Activated T-helper 1 cell treated with anti-CD3 and anti-CD28 coated beads, Interleukin-12 subunit alpha, Interleukin-12 subunit beta, Interleukin-2, Interleukin-4 antibody, amounts not matched to agents 30 ng/mL and 10 ng/mL and 1 ng/mL, durations not matched to agents 14 hours and 24 hours and 36 hours (primary cell): ENCODE data around the gene CSPG4. TPM values are rescaled to one million over a fixed set of nuclear protein-coding genes. Genes with fewer than 3 reads are reported as not detected.

Experiments
- DNase-seq: peaks from one replicate; pipeline ENCODE4 v3.0.0; 2021; ENCODE audit warnings: low spot score
- H3K27ac Mint-ChIP-seq: one replicate; pipeline ENCODE4 v1.8.0; 2021; ENCODE audit warnings: mild to moderate bottlenecking, mixed read lengths
- H3K27me3 Mint-ChIP-seq: one replicate; pipeline ENCODE4 v1.8.0; 2022; ENCODE audit warnings: mild to moderate bottlenecking, moderate library complexity, mixed read lengths; ENCODE audit not compliant: insufficient read depth
- H3K36me3 Mint-ChIP-seq: one replicate; pipeline ENCODE4 v1.8.0; 2021; ENCODE audit warnings: low read depth, mixed read lengths
- H3K4me1 Mint-ChIP-seq: one replicate; pipeline ENCODE4 v1.8.0; 2021; ENCODE audit warnings: low read depth, mixed read lengths
- H3K4me3 Mint-ChIP-seq: one replicate; pipeline ENCODE4 v1.8.0; 2021; ENCODE audit warnings: mild to moderate bottlenecking, moderate library complexity, mixed read lengths
- H3K9me3 Mint-ChIP-seq: one replicate; pipeline ENCODE4 v1.8.0; 2021; ENCODE audit warnings: mixed read lengths
- intact Hi-C: fragments of 100-400 bp; cut with micrococcal nuclease; formaldehyde crosslinking; loops from one replicate; pipeline ENCODE4 v1.15.1; 2024
- total RNA-seq: library from RNA; stranded (reverse); gene quantifications from 2 replicates; pipeline ENCODE4 v1.2.3, GENCODE V29; 2022

The CSPG4 gene
- total RNA-seq, 1 donor from 2014 or later: not detected

DNA sequence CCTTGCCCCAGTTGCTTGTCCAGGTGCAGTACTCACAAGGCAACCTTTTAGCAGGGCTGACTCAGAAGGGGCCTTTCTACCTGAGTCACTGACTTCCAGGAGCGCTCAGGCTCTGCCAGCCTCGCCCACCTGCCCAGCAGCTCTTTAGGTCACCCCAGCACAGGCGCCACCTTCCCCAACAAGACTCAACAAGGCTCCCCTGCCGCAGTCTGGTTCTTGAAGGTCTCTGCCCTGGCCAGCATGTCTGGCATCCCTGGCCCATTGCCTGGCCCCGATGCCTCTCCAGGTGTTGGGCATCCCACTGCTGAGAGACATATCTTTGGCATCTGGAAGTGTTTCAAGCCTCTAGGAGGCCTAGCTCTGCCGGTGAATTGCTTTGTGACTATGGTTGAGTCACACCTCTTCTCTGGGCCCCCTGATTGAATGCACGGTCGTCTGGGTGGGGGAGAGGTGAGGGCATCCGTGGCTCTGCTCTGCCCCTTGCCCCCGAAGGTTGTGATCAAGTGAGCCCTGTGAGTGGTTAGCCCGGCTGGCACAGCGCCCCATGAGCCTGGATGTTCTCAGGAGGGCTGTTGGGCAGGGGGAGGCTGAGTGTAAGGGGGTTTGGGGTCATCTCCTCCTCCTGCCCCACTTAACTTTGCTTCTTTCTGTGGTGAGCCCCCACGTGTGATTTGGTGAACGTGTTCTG lies 43.3 kb downstream of the CSPG4 start:
- H3K27me3 Mint-ChIP-seq: no peaks in the 10 kb centered on the region
- no peak overlapping the region for H3K4me3 Mint-ChIP-seq
- no peaks in the 10 kb centered on the region for H3K36me3 Mint-ChIP-seq
- DNase-seq: no peak
- intact Hi-C loops: no loop called here
- H3K27ac Mint-ChIP-seq: no peak overlapping the region
- H3K4me1 Mint-ChIP-seq: no peaks in the 10 kb centered on the region
- no peaks in the 10 kb centered on the region for H3K9me3 Mint-ChIP-seq

DNA sequence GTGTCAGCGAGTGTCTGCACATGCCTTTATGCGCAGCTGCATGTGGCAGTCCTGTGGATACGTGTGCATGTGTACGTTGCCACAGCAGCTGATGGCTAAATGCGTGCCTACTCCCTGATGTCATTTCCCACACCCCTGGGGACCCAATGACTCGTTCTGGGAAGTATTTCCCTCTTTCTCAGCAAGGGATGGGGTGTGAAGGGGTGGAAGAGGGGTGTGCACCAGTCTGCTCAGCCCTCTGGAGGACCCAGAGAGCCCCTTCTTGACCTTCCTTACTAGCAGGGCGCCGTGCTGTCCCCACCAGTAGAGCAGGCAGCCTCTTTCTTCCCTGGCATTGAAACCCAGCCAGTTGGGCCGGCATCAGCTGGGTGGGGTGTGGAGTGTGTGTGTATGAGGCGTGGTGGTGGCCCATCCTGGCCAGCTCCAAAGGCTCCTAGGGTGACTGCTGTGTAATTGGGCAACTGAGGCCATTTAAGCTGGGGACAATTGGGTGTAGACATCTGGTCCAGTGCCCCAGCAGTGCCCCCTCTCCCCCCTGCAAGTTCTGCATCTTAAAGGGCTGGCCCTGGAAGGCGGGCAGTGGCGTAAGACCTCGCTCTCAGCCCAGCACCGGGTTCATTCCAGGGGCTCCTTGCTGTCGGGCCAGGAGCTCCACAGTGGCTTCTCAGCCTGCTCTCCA lies 45.7 kb downstream of the CSPG4 start:
- Mint-ChIP-seq H3K4me1 (no peaks in the 10 kb centered on the region), H3K27ac (no peak overlapping the region), H3K36me3 (no peaks in the 10 kb centered on the region), H3K9me3 (no peaks in the 10 kb centered on the region), H3K4me3 (no peak overlapping the region), H3K27me3 (no peaks in the 10 kb centered on the region)
- intact Hi-C loops: no loop called here
- DNase-seq: no peak

DNA sequence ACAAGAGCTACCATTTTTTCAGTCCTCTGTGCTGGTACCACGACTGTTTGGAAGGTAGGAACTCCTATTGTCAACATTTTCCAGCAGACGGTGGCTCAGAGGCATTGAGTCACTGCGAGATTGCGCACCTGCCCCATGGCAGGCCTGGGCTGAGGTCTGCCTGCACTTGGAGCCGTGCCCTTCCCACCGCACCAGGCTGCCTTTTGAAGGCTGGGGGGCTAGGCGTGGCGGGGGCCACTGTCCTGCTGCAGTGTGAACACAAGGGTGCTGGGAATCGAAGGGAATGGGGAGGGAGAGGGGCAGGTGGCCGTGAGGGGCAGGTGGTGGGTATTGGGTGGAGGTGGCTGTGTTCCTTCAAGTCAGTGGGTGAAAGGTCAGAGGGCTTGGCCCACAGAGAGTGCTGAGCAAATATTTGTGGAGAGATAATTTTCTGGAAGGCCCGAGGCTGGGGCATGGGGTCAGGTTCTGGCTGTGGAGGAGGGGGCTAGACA lies 48.7 kb downstream of the CSPG4 start:
- Mint-ChIP-seq H3K9me3 (no peaks in the 10 kb centered on the region), H3K27ac (no peak overlapping the region), H3K27me3 (no peaks in the 10 kb centered on the region), H3K4me1 (no peaks in the 10 kb centered on the region), H3K36me3 (no peaks in the 10 kb centered on the region), H3K4me3 (no peak overlapping the region)
- intact Hi-C loops: no loop called here
- no peak for DNase-seq

DNA sequence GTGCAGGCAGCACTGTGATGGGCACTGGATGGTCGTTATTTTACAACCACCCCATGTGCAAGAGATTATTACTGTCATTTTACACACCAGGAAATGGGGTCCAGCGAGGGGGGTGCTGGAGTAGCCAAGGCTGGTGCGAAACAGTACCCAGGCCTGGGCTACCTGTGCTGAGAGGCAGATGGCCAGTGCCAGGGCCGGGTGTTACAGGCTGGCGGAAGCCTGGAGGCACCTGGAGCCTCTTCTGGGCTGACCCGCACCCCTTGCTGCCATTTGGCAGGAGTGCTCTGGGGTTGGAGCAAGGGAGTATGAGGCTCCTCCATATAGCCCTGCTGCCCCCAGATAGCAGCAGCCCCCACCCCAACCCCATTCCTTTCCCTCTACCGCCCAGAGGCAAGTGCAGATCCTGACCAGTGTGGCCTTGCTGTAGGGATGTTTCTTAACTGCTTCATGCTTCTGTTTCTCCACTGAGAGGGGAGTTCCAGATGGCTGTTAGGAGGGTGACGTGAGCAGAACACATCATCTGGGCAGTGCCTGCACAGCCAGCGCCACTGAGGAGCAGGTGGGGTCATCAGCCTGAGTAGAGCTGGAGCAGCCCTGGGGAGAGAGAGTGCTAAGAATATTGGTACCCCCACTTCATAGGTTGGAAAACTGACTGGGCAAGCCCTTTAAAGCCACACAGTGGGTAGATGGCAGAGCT lies 49.7 kb downstream of the CSPG4 start:
- Mint-ChIP-seq H3K4me1 (no peaks in the 10 kb centered on the region), H3K27me3 (no peaks in the 10 kb centered on the region), H3K4me3 (no peak overlapping the region), H3K27ac (no peak overlapping the region), H3K9me3 (no peaks in the 10 kb centered on the region), H3K36me3 (no peaks in the 10 kb centered on the region)
- no peak for DNase-seq
- intact Hi-C loops: no loop called here

DNA sequence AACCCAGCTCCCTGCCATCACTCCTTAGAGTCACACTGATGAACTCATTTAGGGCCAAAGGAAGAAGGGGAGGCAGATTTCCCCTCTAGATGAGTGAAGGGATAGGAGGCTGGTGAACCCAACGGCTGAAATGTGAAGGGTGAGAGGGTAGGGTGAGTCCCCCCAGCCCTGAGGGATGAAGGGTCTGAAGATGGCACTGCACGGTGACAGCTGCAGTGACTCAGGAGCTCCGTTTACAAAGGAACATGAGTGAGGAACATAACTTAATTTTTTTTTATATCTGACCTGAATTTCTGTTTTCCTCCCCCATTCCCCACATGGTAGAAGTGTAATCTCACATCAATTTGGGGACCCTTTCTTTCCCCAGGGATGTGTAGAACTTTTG lies 50.9 kb downstream of the CSPG4 start:
- Mint-ChIP-seq H3K36me3 (no peaks in the 10 kb centered on the region), H3K4me1 (no peaks in the 10 kb centered on the region), H3K27me3 (no peaks in the 10 kb centered on the region), H3K27ac (no peak overlapping the region), H3K9me3 (no peaks in the 10 kb centered on the region), H3K4me3 (no peak overlapping the region)
- DNase-seq: no peak
- intact Hi-C loops: no loop called here

DNA sequence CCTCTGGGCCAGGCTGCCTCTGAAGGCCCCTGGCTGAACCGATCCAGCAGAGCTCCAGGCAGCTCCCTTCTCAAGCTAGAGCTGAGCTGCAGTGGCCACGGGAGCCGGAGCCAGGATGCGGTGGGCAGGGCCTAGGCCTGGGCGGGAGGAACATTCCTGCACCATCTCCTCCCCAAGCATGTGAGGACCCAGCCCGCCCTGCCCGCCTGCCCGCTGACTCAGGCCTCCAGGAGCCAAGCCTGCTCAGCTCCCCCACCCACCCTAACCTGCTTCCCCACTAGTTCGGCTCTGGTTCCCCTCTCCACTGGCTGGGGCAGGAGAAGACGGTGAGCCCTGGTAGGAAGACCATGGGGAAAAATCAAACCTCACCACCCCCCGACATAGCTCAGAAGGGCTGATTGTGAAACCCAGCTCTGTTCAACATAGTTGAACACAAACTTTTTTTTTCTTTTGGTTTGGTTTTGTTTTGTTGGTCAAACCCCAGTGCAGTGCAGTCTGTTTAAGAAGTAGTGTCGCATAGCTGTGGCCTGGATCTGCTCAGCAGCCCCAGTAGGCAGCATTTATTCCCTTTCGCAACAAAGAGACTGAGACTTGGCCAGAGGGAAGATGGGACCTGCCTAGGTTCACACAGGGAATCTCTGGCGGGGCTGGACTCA lies 51.4 kb downstream of the CSPG4 start:
- H3K27me3 Mint-ChIP-seq: no peaks in the 10 kb centered on the region
- no peak overlapping the region for H3K4me3 Mint-ChIP-seq
- no peaks in the 10 kb centered on the region for H3K4me1 Mint-ChIP-seq
- DNase-seq: no peak
- no peaks in the 10 kb centered on the region for H3K9me3 Mint-ChIP-seq
- intact Hi-C loops: no loop called here
- H3K27ac Mint-ChIP-seq: no peak overlapping the region
- H3K36me3 Mint-ChIP-seq: no peaks in the 10 kb centered on the region

DNA sequence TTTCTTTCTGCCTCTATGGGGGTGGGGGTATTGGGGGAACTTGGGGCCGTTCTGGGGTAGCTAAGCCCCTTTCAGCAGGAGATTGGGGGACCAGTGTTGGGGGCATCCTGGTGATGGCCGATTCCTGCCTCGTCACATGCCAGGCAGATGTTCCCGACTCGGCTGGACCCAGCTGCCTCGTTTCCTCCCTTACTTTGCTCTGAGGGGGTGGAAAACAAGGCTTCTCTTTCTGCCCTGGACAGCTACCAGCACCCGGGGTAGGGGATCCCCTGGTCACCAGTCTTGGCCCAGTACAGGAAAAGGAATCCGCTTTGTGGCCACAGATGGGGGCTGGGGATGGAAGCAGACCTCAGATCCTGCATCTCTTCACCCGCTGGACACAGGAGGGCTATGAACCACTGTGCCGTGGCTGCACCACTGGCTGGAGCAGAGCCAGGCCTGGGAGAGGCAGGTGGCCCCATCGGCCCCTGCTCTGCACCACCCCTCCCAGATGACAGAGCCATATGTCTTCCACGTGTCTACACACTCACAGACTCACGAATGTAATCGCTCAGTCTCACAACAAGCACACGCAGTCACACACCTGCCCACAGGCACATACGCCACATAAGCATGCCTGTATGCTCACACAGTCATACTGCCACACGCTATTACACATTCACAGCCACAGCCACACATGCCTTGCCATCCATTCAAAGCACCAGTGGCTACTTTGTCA lies 52.6 kb downstream of the CSPG4 start:
- Mint-ChIP-seq H3K27me3 (no peaks in the 10 kb centered on the region), H3K9me3 (no peaks in the 10 kb centered on the region), H3K27ac (no peak overlapping the region), H3K4me3 (no peak overlapping the region), H3K36me3 (no peaks in the 10 kb centered on the region), H3K4me1 (no peaks in the 10 kb centered on the region)
- no peak for DNase-seq
- intact Hi-C loops: no loop called here

DNA sequence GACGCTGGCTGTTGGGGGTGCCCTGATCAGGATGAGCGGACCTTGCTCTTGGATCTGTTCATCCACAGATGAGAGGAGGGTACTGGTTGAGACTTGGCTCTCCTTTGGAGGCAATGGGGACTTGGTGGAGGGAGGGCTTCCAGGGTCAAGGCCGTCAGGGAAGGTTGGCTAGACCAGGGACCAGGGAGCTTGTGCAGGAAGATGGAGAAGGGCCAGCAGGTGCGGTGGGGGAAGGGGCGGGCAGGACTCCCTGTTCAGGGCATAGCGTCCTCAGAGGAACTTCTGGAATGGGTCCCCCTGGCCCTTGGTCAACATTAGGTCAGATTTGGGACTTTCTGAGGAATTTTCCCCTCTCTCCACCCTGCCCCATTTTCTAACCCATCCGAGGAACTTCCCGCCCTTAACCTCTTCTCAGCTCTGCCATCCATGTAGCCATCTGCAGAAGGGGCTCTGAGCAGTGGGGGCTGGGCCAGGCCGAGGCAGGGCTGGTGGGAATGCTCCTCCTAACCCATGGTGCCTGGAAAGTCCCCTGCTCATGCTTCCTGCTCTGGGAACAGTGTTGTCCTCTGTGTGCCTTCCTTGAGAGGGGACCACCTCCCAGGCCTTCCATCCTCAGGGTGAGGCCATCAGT lies 53.4 kb downstream of the CSPG4 start:
- H3K4me3 Mint-ChIP-seq: no peak overlapping the region
- no peaks in the 10 kb centered on the region for H3K4me1 Mint-ChIP-seq
- H3K9me3 Mint-ChIP-seq: no peaks in the 10 kb centered on the region
- no peaks in the 10 kb centered on the region for H3K27me3 Mint-ChIP-seq
- H3K36me3 Mint-ChIP-seq: no peaks in the 10 kb centered on the region
- no peak for DNase-seq
- intact Hi-C loops: no loop called here
- no peak overlapping the region for H3K27ac Mint-ChIP-seq

DNA sequence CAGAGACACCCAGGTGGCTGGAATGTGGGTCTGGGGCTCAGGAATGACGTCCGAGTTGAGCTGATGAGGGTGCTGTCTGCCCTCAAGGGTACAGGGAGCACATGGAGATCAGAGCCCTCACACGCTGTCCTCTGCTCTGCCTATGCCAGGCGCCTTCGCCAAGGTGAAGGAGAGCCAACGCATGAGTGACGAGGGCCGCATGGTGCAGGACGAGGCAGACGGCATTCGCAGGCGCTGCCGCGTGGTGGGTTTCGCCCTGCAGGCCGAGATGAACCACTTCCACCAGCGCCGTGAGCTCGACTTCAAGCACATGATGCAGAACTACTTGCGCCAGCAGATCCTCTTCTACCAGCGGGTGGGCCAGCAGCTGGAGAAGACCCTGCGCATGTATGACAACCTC lies 55.8 kb downstream of the CSPG4 start:
- peaks cover 4% of the 10 kb centered on the region for H3K4me1 Mint-ChIP-seq
- H3K27ac Mint-ChIP-seq: no peak overlapping the region
- no peaks in the 10 kb centered on the region for H3K9me3 Mint-ChIP-seq
- H3K36me3 Mint-ChIP-seq: no peaks in the 10 kb centered on the region
- intact Hi-C loops: no loop called here
- peaks cover 1% of the 10 kb centered on the region for H3K27me3 Mint-ChIP-seq
- DNase-seq: no peak
- no peak overlapping the region for H3K4me3 Mint-ChIP-seq

DNA sequence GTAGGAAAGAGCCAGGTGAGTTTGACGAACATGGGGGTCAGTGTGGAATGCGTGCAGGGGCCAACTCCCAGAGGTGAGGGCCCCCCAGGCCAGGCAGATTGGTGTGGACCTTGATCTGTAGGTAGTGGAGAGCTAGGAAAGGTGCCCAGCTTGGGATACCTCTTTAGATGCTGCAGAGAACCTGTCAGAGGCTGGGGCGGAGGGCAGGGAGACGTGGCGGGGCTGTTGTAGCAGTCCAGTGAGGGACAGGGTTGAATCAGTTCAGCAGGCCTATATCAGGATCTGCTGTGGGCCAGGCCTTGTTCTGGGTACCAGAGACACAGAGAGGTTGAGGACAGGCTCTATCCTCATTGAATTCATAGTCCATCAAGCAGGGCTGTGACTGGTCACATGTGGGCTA lies 56.3 kb downstream of the CSPG4 start:
- H3K27me3 Mint-ChIP-seq: peaks cover 1% of the 10 kb centered on the region
- H3K36me3 Mint-ChIP-seq: no peaks in the 10 kb centered on the region
- H3K9me3 Mint-ChIP-seq: no peaks in the 10 kb centered on the region
- H3K4me3 Mint-ChIP-seq: no peak overlapping the region
- no peak for DNase-seq
- no peak overlapping the region for H3K27ac Mint-ChIP-seq
- H3K4me1 Mint-ChIP-seq: peaks cover 8% of the 10 kb centered on the region
- intact Hi-C loops: no loop called here

DNA sequence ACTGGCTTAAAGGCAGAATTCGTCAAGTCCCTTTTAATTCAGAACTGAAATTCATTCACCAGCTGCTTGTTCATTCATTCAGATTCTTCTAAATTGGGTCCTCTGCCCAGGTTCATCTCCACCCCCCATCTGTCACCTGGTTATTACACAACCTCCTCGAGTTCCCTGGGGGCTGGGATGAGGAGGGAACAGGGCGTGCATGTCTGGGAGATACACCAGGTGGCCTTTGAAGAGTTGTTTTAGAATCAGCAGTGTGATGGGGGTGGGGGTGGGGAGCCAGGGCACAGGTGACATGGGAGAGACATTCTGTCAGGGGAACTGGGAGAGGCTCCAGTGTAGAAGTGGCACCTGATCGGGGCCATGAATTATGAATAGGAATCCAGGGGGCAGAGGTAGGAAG lies 56.7 kb downstream of the CSPG4 start:
- Mint-ChIP-seq H3K4me3 (no peak overlapping the region), H3K27me3 (peaks cover 1% of the 10 kb centered on the region), H3K4me1 (peaks cover 12% of the 10 kb centered on the region), H3K9me3 (no peaks in the 10 kb centered on the region), H3K27ac (no peak overlapping the region), H3K36me3 (no peaks in the 10 kb centered on the region)
- intact Hi-C loops: no loop called here
- DNase-seq: no peak

DNA sequence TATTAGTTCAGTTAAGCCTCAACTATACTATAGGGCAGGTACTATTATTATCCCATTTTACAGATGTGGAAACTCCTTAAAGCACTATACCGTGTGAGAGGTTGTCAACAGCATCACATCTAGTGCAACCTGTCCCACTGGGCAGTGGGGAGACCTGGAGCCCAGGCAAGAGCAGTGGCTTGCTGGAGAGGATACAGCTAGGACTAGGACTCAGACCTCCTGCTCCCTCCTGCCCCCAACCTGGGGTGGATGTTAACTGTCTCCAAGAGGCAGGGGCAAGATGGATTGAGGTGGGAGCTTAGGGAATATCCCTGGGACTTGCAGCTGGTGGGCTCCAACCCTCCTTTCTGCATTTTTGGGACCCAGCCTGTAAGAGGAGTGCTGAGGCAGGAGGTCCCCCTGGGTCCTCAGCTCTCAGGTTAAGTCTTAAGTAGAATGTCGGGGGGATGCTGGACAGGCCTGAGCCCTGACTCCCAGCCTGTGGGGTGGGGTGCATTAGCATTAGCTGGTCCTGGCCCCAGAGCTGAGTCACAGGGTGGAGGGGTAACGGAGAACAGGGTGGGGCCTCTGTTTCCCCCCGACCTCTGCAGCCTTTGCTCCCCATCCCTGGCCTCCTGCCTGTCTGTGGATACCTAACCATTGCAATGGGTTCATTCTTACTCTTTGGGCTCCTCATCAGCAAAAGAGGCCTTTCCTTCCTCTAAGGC lies 58.3 kb downstream of the CSPG4 start:
- H3K4me3 Mint-ChIP-seq: no peak overlapping the region

More for the DNA sequence above, 58.3 kb downstream of the CSPG4 start:
- Mint-ChIP-seq H3K27ac (no peak overlapping the region), H3K27me3 (peaks cover 1% of the 10 kb centered on the region), H3K9me3 (no peaks in the 10 kb centered on the region), H3K4me1 (peaks cover 28% of the 10 kb centered on the region), H3K36me3 (peaks cover 3% of the 10 kb centered on the region)
- intact Hi-C loops: no loop called here
- no peak for DNase-seq
